Astrocyte (in vitro differentiated cells and primary cell): ENCODE measurements around the gene BCL2.

Experiments
- CTCF ChIP-seq: IDR thresholded peaks from 2 replicates; pipeline ENCODE4 v1.5.1; 2011; ENCODE audit warnings: low read depth, mild to moderate bottlenecking, inconsistent platforms, low read length, moderate library complexity; ENCODE audit not compliant: insufficient read depth
- EZH2 ChIP-seq: IDR thresholded peaks from 2 replicates; pipeline ENCODE4 v1.6.1; 2012; ENCODE audit warnings: mild to moderate bottlenecking, low read length, inconsistent platforms; ENCODE audit not compliant: insufficient read depth

GRCh38 chr18:63109022-63109421 lies 210.5 kb downstream of the BCL2 start:
- TF ChIP-seq CTCF (no peak), EZH2 (no peak)
